Body of pancreas (tissue), 4 donors: ENCODE measurements around the gene EDIL3.

Experiments
- POLR2A ChIP-seq, 3 donors: fragments of 450-650 bp; IDR thresholded peaks; one replicate each; pipeline ENCODE4 v1.6.1; 2016; ENCODE audit warnings: antibody characterized with exemption in 3 of 3, mild to moderate bottlenecking in 2 of 3
- TF ChIP-seq, protein P1 (sequence below), 7 experiments: fragments of 450-650 bp in 4 of 7; fragments of 200-600 bp in 3 of 7; sonication (generic) in 3 of 7; IDR thresholded peaks; one replicate each; pipeline ENCODE4 v1.5.1; 2016 to 2019; ENCODE audit warnings: antibody characterized with exemption in 7 of 7

DNA sequence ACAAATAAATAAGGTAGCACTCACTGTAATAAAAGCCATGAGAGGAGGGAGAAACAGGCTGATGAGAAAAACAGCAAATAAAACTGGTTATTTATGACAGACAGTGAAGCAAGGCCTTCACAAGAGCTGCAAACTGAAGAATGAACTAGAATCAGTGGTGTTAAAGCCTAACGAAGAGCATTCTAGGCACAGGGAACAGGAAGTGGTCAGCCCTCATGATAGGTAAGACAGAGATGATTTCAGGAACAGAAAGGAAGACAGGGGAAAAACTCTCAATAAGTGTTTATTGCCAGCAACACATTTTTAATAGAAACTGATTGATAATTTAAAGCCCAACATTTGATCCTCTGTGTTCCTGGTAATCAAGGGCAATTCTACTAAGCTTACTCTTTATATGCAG lies 124.5 kb downstream of the EDIL3 start:
- TF ChIP-seq, protein P1, sequence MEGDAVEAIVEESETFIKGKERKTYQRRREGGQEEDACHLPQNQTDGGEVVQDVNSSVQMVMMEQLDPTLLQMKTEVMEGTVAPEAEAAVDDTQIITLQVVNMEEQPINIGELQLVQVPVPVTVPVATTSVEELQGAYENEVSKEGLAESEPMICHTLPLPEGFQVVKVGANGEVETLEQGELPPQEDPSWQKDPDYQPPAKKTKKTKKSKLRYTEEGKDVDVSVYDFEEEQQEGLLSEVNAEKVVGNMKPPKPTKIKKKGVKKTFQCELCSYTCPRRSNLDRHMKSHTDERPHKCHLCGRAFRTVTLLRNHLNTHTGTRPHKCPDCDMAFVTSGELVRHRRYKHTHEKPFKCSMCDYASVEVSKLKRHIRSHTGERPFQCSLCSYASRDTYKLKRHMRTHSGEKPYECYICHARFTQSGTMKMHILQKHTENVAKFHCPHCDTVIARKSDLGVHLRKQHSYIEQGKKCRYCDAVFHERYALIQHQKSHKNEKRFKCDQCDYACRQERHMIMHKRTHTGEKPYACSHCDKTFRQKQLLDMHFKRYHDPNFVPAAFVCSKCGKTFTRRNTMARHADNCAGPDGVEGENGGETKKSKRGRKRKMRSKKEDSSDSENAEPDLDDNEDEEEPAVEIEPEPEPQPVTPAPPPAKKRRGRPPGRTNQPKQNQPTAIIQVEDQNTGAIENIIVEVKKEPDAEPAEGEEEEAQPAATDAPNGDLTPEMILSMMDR (IDR thresholded peaks at IDR 0.05): no peak
- TF ChIP-seq POLR2A (IDR thresholded peaks at IDR 0.05): no peak
